GM12872 (cell line): ENCODE measurements around the gene MAGEC1.

Experiments
- CTCF ChIP-seq: IDR thresholded peaks from 3 replicates; pipeline ENCODE4 v1.5.1; 2011; ENCODE audit warnings: low read depth, mild to moderate bottlenecking, low read length, moderate library complexity; ENCODE audit not compliant: insufficient read depth

Gene MAGEC1

GRCh38 chrX:141903400-141904155, at the start of gene MAGEC1:
TSS of gene MAGEC1 (plus strand) at chrX:141903894. CDS start at chrX:141905073, 1,179 bp downstream.
- no peak for TF ChIP-seq CTCF

GRCh38 chrX:141857479-141857878, 46.2 kb upstream of the MAGEC1 start:
- no peak for TF ChIP-seq CTCF

- no peak for TF ChIP-seq CTCF
Observed at GRCh38 chrX:141879616-141880015, 24.1 kb upstream of the MAGEC1 start.

GRCh38 chrX:141894733-141895132, 9.0 kb upstream of the MAGEC1 start:
- no peak for TF ChIP-seq CTCF

- TF ChIP-seq CTCF: no peak
Observed at GRCh38 chrX:141897690-141898089, 6.0 kb upstream of the MAGEC1 start.

GRCh38 chrX:141902366-141902765, 1.3 kb upstream of the MAGEC1 start:
- TF ChIP-seq CTCF: no peak

GRCh38 chrX:141904262-141904661, 568 bp downstream of the MAGEC1 start:
- no peak for TF ChIP-seq CTCF
